RWPE2 (cell line): Measurements from ENCODE around the gene C5orf46.

Experiments used
- ATAC-seq: fragments of 200-7000 bp; cut with Tn5 transposase; 3 replicates; pipeline ENCODE4 v1.9.1; 2021; ENCODE audit warnings: low read depth
- DNase-seq: peaks from one replicate; pipeline ENCODE4 v3.0.0-alpha.2; 2020; ENCODE audit warnings: low spot score
- H3K27ac ChIP-seq: fragments of 450-650 bp; 2 replicates; pipeline ENCODE4 v1.5.1; 2017; ENCODE audit warnings: mild to moderate bottlenecking; ENCODE audit not compliant: poor library complexity, severe bottlenecking
- H3K27me3 ChIP-seq: fragments of 250-450 bp; sonication (Bioruptor Pico); 2 replicates; pipeline ENCODE4 v1.5.1; 2021; ENCODE audit warnings: mild to moderate bottlenecking, moderate library complexity; ENCODE audit not compliant: insufficient read depth, poor library complexity, severe bottlenecking
- H3K36me3 ChIP-seq: fragments of 250-450 bp; sonication (Bioruptor Pico); 2 replicates; pipeline ENCODE4 v1.5.1; 2020; ENCODE audit warnings: low read depth, mild to moderate bottlenecking, moderate library complexity
- H3K4me1 ChIP-seq: fragments of 250-450 bp; sonication (Bioruptor Pico); 2 replicates; pipeline ENCODE4 v1.5.1; 2021; ENCODE audit warnings: mild to moderate bottlenecking, moderate library complexity; ENCODE audit not compliant: insufficient read depth, poor library complexity, severe bottlenecking
- H3K4me3 ChIP-seq: fragments of 250-450 bp; sonication (Bioruptor Pico); 2 replicates; pipeline ENCODE4 v1.5.1; 2021; ENCODE audit warnings: mild to moderate bottlenecking, moderate library complexity; ENCODE audit not compliant: severe bottlenecking
- H3K9me3 ChIP-seq: fragments of 250-450 bp; sonication (Bioruptor Pico); 2 replicates; pipeline ENCODE4 v1.5.1; 2021; ENCODE audit warnings: mild to moderate bottlenecking, moderate library complexity; ENCODE audit not compliant: severe bottlenecking
- CTCF ChIP-seq: fragments of 450-650 bp; IDR thresholded peaks from one replicate; pipeline ENCODE4 v1.5.1; 2017; ENCODE audit warnings: mild to moderate bottlenecking, moderate library complexity; ENCODE audit not compliant: poor library complexity, severe bottlenecking

C5orf46 gene

GRCh38 chr5:147882586-147883313 is 23.6 kb downstream of the C5orf46 start:
- Histone ChIP-seq H3K27ac (no peak overlapping the region), H3K27me3 (no peaks in the 10 kb centered on the region), H3K4me3 (no peak overlapping the region), H3K4me1 (peaks cover 6% of the 10 kb centered on the region), H3K36me3 (no peaks in the 10 kb centered on the region), H3K9me3 (no peaks in the 10 kb centered on the region)
- DNase-seq (no peak), ATAC-seq (no peak)
- no peak for TF ChIP-seq CTCF

GRCh38 chr5:147880487-147880886 is 25.9 kb downstream of the C5orf46 start:
- Histone ChIP-seq H3K9me3 (no peaks in the 10 kb centered on the region), H3K4me1 (no peaks in the 10 kb centered on the region), H3K27me3 (no peaks in the 10 kb centered on the region), H3K4me3 (no peak overlapping the region), H3K27ac (no peak overlapping the region), H3K36me3 (no peaks in the 10 kb centered on the region)
- TF ChIP-seq CTCF = no peak
- DNase-seq (no peak), ATAC-seq (no peak)

GRCh38 chr5:147879784-147880183 is 26.6 kb downstream of the C5orf46 start:
- no peaks in the 10 kb centered on the region for H3K27me3 ChIP-seq
- DNase-seq = no peak
- H3K4me3 ChIP-seq = no peak overlapping the region
- H3K9me3 ChIP-seq = no peaks in the 10 kb centered on the region
- no peaks in the 10 kb centered on the region for H3K4me1 ChIP-seq
- H3K36me3 ChIP-seq = no peaks in the 10 kb centered on the region
- no peak for ATAC-seq
- H3K27ac ChIP-seq = no peak overlapping the region
- no peak for TF ChIP-seq CTCF

GRCh38 chr5:147878066-147878759 is 28.1 kb downstream of the C5orf46 start, which contains the start of gene SCGB3A2:
SCGB3A2 (plus strand) TSS chr5:147878711; CDS start chr5:147878804, 93 bp downstream.
- H3K4me3 ChIP-seq = no peak within 1 kb of the TSS
- H3K27me3 ChIP-seq = no peaks in the 10 kb centered on the region
- no peak for TF ChIP-seq CTCF
- DNase-seq = no peak
- H3K27ac ChIP-seq = no peak within 1 kb of the TSS
- no peak for ATAC-seq
- H3K36me3 ChIP-seq = no peaks in the 10 kb centered on the region
- no peaks in the 10 kb centered on the region for H3K4me1 ChIP-seq
- H3K9me3 ChIP-seq = no peaks in the 10 kb centered on the region

- no peaks in the 10 kb centered on the region for H3K27me3 ChIP-seq
- no peak for TF ChIP-seq CTCF
- no peak for DNase-seq
Observed at GRCh38 chr5:147876626-147877025, 29.7 kb downstream of the C5orf46 start.

More at GRCh38 chr5:147876626-147877025, 29.7 kb downstream of the C5orf46 start:
- Histone ChIP-seq H3K4me1 (no peaks in the 10 kb centered on the region), H3K36me3 (no peaks in the 10 kb centered on the region), H3K9me3 (no peaks in the 10 kb centered on the region), H3K4me3 (no peak overlapping the region), H3K27ac (no peak overlapping the region)
- ATAC-seq = no peak
